Measurements from ENCODE around the gene MAF.

The MAF gene

GRCh38 chr16:79627092-79627491 lies 26.6 kb upstream of the MAF start:
- no peak for DNase-seq (ENCODE audit: extremely low read depth, low read depth)
- TF ChIP-seq CTCF (IDR thresholded peaks at IDR 0.05; ENCODE audit: low read depth, low read length) = no peak

GRCh38 chr16:79625738-79626137 lies 25.2 kb upstream of the MAF start:
- DNase-seq (ENCODE audit: extremely low read depth, low read depth) = no peak
- TF ChIP-seq CTCF (IDR thresholded peaks at IDR 0.05; ENCODE audit: low read depth, low read length) = no peak

GRCh38 chr16:79623824-79624223 lies 23.3 kb upstream of the MAF start:
- no peak for DNase-seq (ENCODE audit: extremely low read depth, low read depth)
- no peak for TF ChIP-seq CTCF (IDR thresholded peaks at IDR 0.05; ENCODE audit: low read depth, low read length)

GRCh38 chr16:79623062-79623461 lies 22.5 kb upstream of the MAF start:
- TF ChIP-seq CTCF (IDR thresholded peaks at IDR 0.05; ENCODE audit: low read depth, low read length) = no peak
- no peak for DNase-seq (ENCODE audit: extremely low read depth, low read depth)

- no peak for DNase-seq (ENCODE audit: extremely low read depth, low read depth)
- no peak for TF ChIP-seq CTCF (IDR thresholded peaks at IDR 0.05; ENCODE audit: low read depth, low read length)
These were observed 20.5 kb upstream of the MAF start for GRCh38 chr16:79621027-79621426.

GRCh38 chr16:79618692-79619050 lies 18.1 kb upstream of the MAF start:
- TF ChIP-seq CTCF (IDR thresholded peaks at IDR 0.05; ENCODE audit: low read depth, low read length) = no peak
- DNase-seq (ENCODE audit: extremely low read depth, low read depth) = no peak

GRCh38 chr16:79618041-79618691 lies 17.6 kb upstream of the MAF start:
- TF ChIP-seq CTCF (IDR thresholded peaks at IDR 0.05; ENCODE audit: low read depth, low read length) = no peak
- no peak for DNase-seq (ENCODE audit: extremely low read depth, low read depth)

All from AG09319 (cell line).